Measurements from ENCODE around the gene TWIST1.
A peak's percentile ranks its signal among the peaks of the same experiment; 100 is the strongest.

TWIST1 gene

DNA sequence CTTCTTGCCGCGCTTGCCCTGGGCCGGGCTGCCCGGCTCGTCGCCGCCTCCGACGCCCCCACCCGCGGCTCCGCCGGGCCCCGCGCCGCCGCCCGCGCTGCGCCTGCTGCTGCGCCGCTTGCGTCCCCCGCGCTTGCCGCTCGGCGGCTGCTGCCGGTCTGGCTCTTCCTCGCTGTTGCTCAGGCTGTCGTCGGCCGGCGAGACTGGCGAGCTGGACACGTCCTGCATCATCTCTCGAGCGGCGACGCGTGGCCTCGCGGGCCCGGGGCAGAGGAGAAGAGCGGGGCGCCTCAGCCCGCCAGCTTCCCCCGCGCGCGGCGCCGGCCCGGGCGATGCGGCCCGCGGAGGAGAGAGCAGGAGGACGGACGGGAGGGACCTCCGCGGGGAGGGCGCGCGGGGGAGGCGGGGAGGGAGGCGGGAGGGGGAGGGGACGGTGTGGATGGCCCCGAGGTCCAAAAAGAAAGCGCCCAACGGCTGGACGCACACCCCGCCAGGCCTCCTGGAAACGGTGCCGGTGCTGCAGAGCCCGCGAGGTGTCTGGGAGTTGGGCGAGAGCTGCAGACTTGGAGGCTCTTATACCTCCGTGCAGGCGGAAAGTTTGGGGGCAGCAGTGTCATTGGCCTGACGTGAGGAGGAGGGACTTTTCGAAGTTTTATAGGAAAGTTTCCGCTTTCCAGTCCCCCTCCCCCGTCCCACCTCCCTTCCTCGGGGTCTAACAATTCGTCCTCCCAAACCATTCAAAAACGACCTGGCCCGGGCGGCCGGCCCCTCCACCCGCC is at the start of gene TWIST1:
TSS of gene TWIST1 (minus strand) at position 546 of the 779 bp plus-strand sequence. CDS start at position 231, 315 bp downstream.
- DNase-seq, result peak; percentile 96

DNA sequence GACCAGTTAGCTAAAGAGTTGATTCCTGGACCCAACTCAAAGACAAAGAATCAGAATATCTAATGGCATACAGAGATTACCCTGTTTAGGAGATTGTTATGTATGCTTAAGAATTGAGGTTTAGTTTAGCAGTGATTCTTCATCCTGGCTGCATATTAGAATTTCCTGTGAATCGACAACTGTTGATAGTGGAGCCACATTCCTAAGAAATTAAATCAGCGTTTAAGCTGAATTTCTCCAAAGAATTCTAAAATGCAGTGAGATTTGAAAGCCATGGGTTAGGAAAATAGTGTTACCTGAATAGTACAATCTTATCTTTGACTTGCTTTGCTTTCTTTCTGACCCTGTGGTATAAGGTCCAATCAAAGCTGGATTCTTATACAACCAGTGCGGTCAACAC is 44.2 kb upstream of the TWIST1 start:
- no peak for DNase-seq

DNA sequence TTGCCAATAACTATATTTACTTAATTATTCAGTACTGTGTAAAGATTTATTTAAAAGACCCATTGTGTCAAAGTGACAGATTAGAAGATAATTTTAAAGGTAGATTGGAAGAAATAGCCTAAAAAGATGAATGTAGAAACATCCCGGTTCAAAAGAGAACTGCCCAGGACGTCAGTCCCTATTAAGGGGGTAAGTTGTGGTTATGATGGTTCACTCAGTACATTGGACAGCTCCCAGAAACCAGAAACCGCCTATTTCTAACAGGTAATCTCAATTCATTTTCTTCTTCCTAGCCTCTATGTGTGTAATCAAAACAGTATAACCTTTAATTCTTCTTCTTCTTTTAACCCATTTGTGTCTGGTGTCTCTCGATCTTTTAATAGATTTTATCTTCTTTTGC is 29.3 kb upstream of the TWIST1 start:
- DNase-seq, result no peak

DNA sequence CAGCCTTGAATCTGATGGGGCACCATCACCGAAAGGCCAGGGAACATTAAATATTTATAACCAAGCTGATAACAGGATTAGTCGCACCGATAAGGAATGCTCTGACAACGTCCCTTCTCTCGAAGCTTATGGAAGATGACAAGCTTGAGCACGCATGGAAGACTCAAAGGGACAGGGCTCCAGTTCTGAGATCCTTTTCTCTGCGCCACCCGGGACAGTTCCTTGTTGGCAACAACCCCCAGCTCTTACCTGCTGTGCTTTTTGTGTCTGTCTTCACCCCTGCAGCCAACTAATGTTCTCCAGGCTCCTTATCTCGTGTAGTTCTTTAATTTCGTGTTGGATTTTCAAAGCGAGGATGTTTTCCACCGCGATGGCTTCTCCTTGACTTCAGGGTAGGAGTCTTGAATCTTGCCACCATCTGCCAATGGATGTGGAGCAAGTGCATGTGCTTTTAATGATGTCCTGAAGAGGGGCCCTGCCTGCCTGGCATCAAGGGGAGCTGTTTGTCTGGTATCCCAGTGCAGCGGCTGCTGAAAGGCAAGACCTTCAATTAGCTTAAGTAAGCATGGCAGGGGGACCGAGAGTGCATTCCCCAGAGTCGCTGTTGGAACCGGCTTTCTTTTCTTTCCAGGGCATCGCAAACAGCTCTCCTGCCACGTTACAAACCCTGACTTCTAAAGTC is 28.1 kb upstream of the TWIST1 start:
- DNase-seq, result no peak

DNA sequence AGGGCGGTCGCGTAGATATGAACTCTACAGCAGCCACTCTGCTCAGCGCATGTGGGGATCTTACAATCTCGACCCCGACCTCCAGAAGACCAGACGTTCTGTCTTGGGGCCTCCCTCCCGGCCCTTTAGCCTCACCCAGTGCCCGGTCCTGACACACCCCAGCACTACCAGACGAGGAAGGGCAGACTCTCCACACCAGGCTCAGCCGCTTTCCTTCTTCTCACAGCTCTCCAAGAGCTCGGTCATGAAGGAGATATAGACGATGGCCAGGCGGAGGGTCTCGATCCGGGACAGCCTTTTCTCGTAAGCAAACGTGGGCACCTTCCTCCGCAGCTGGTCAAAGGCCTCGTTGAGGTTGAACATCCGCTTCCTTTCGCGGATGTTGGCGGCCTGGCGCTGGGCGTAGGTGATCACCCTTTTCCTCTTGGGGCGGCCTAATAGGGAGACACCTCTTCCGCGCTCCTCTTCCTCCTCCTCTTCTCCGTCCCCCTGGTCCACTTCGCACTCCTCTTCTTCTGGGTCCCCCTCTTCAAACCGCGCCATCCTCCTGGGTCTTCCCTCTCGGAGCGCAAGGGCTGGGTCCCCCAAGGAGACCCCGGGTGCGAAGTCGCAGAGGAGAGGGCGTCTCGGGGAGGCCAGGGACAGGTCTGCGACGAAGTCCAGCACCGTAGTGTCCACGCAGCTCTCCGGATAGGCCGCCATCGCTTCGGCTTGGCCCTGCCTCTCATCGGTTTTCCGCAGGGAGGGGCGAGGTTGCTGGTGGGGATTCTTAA is 27.4 kb upstream of the TWIST1 start, which contains the start of gene FERD3L:
TSS of gene FERD3L (minus strand) at position 761 of the 773 bp plus-strand sequence. CDS start at position 702, 59 bp downstream.
- DNase-seq, result peak; percentile 16

DNA sequence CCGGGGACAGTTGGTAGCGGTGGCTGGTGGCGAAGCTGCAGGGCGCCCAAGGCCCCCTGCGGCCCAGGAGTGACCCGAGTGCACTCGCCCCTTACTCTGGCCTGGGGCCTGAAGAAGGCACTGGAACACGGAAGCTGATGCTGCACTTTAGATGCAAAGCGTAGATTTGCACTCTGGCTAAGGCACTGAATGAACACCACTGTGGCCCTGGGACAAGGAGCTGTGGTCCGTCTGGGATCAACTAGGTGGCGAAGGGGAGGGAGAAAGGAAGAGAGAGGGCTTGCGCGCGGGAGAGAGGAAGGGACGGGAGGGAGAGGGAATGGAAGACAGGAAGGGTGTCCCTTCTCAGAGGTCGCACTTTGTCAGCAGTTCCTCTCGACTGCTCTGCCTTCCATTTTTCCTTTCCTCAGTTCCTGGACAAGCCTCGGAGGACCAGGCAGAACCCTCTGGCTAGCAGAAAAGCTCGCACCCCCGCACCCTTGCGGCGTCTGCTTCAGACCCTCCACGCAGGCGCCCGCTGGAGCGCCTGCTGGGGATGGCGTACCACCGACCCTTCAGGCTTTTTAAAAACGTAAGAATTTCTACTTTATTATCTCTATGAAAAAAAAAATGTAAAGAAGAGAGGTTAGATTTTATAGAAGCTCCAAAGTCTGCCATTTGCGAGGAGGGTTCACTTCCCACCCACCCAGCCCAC is 26.6 kb upstream of the TWIST1 start:
- DNase-seq, result no peak

DNA sequence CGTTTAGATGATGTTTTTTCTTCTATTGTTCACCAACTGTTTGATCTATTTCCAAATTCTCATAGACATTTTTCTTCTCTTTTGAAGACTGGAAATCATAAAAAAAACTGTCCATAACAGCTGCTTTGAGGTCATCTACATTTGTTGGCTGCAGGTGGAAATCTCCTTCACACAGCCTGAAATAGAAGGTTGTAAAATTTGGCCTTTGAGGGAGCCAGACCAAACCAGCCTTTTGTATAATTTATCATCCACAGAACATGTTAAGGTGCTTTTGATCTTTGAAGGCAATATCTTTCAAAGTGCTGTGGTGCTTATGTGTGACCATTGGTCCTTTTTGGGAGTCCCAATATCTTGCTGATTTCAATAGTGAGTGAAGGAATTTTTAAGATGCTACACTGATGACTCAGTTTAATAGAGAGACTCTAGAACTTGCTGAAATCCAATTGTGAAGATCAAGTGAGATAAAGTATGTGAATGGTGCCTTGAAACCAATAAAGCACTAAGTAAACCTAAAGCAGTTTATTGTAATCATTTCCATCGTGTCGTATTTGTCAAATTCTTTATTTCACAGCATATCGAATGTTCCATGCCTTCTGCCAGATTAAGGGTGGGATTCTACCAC is 22.4 kb upstream of the TWIST1 start:
- DNase-seq, result no peak

DNA sequence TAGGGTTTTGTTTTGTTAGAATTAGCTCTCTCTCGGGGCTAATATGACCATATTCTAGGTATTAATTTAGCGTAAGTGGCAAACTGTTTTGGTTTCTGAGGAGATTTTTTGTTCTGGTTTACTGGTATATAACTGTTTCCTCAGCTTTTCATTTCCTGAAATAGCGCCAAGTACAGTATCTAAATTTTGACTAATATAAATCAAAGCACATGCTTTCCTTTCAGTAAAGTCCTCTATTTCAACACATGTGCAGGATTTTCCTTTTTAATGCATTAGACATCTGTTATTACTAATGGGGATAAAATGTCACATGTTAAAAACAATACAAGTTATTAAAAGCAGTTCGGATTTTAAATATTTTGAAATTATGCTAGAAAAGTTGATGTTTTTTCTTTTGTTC is 16.4 kb upstream of the TWIST1 start:
- DNase-seq, result no peak

DNA sequence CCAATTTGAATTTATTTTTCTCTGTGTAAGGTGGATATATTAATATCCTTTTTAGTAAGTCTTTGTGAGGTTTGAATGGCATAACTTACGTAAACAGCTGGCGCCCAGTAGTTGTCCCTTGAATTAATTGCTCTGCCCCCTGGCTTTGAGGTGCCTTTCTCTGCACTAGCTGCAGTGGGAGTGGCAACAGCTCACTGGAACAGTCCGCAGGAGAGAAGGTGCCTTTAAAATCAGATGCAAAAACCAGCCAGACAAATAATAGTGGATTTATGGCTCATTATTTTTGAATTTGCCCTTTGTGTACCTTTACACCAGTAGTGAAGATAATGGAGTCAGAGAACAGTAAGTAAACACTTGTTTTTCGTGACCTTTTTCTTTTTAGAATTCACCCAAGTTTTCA is 16.0 kb upstream of the TWIST1 start:
- no peak for DNase-seq

DNA sequence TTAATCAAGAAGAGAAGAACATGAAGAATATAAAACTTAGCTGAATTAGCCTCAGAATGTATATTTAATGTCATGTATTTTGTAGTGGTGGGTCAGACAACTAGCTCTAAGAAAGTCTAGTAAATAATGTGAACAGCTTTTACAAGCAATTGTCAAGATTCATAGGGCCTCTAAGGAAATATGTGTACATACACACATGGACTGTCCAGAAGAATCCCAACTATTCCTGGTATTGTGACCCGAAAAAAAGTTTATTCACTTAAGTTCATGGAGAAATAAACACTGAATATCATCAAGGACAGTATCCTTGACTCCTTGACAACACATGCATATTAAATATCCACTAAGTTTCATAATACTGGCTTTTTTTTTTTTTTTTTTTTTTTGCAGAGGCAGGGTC is 11.4 kb upstream of the TWIST1 start:
- no peak for DNase-seq

DNA sequence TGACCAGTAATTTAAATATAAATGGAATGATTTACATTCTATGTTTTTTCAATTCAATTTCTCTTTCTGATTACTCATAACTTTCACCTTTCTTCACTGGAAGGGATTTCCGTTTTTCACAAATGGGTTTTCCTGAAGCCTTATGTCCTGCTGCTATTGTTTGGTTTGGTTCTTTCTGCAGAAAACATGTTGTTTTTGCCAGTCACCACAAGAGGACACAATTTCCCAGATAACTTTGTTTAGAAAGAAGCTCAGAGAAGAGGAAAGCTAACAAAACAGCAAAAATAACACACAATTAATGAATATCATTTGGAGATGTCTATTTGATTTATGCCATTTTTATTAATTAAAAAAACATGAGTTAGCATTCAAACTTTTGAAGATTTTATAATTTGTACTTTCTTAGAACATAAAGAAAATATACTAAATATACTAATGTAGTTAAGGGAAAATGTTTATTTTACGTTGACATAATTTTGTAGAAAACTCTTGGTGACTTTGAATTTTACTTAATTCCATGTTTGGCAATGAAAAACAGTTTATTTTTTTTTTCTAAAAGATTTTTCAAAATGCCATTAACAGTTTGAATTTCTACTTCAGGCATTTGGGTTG is 4.6 kb upstream of the TWIST1 start:
- no peak for DNase-seq

DNA sequence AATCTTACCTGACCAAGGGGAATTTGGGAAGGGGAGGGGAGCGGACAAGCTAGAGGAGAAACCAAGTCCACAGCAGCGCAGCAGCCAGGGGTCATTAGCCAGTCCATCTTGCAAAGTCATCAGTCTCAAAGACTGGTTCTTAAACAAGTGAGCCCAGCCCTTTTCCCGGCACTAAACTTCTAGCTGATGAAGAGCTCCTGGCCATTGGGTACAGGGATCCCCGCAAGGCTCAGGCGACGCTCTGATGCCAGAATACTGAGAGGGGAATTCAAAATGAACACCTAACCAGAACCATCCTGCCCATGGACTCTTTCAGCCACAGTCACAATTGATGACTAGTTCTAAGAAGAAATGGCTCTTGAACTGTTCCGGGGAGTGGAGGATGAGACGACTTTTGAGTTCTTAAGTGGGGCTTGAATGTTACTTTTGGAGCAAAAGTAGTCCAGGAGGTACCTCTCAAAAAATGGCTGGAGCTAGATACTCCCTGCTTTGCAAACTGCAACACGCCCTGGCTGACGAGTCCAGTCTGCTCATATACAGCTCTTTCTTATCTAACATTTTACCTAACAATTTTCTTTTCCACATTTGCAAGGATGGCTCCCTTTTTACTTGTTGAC is 2.5 kb upstream of the TWIST1 start:
- no peak for DNase-seq

DNA sequence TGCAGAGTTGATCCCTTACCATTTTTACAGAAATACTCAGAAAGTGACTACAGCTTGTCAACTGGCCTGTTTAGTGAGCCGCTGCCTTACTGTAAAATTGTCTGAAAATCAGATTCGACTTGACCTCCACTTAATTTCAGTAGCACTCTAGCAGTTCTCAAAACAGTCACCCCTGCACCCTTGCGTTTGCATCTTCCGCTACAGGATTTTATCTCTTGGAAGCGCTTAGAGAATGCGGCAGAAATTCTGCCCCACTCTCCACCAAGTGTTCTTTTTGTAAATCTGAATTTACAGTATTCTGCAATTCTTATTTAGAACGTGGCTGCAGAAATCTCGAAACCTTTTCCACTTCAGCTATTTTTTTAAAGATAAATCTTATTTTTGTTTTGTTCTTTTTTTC is 1.9 kb upstream of the TWIST1 start:
- no peak for DNase-seq

DNA sequence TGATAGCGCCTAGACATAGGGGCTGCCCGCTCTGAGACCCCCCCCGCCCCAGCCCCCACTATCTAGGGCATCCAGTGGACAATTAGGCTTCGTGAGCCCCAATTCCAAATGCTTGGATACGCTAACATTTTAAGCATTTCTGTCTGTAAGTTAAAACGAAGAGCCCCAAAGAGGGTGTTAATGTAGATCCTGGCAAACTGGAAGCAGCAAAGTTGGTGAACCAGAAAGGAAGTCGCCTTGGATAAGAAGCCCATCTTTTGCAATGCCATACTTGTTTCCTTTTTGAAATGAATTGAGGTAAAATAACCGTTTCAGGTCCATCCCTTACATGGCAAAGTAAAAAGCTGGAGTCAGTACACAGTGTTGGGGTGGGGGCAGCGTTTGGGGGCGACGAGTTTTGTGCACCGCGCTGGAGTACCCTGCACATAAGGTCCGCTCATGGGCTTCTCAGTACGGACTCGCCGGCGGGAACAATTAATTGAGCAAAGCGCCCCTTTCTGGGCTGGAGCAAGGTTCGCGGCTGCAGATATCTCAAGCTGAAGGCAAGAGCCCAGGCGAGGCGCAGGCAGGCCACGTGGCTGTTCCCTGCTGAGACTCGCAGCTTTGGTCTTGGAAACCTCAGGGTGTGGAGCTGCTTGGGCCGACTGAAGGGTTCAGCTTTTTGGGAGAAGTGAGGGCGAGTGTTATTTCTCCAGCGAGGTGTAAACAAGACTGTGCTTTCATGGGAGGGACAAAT is 1.4 kb upstream of the TWIST1 start:
- DNase-seq, result peak; percentile 37

DNA sequence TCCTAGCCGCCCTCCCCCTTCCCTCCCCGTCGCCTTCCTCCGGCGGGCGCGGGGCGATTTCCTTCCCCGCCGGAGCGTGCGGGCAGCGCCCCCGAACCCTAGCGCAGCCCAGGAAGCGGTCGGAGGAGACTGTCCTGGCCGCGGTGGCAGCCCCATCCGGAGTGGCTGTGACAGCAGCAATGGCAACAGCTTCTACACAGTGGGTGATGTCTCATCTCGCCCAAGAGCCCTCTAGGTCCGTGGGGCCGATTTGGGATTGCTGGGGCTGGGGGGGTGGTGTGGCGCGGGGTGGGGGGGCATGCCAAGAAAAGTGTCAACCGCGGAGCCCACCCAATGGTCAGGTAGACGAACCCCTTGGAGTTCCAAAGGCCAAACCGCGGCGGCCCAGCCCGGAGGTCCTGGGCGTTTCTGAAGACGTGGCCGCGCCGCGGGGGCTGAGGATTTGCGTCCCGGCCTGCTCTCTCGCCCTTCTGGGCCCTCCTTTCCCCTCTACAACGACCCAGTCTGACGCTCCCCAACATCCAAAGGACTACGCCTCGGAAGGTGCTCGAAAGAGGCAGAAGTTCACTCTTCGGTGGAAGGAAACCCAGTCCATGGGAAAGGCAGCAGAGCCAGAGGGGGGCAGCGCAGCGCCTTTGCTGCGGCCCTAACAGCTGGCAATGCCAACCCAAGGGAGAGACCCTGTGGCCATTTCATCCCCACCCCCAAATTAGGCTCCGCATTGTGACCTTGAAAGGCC is 603 bp upstream of the TWIST1 start:
- DNase-seq, result no peak

DNA sequence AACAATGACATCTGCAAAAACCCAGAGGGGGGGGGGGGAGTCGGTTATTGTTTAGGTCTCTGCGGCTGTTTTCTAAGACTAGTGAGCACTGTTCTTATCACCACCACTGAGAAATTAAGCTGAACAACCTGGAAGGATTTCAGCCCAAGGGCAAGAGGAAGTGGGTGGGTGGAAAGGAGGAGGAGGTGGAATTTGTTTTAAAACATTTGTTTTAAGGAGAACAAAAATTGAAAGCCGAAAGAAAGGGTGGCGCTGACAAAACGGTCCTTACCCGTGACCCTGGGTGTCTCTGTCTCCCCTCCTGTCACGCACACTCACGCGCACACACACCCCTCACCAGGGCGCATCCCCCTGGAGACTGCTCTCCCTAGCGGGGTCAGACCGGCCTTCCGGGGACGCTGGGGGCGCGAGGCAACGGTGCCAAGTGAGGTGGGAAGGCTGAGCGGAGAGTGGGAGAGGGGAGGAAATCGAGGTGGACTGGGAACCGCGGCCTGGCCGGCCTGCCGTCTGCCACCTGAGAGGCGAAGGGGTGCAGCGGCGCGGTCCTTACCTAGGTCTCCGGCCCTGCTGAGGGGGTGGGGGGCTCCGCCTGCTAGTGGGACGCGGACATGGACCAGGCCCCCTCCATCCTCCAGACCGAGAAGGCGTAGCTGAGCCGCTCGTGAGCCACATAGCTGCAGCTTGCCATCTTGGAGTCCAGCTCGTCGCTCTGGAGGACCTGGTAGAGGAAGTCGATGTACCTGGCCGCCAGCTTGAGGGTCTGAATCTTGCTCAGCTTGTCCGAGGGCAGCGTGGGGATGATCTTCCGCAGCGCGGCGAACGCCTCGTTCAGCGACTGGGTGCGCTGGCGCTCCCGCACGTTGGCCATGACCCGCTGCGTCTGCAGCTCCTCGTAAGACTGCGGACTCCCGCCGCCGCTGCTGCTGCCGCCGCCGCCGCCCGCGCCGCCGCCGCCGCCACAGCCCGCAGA is 1.0 kb downstream of the TWIST1 start:
- peak; percentile 50 for DNase-seq

DNA sequence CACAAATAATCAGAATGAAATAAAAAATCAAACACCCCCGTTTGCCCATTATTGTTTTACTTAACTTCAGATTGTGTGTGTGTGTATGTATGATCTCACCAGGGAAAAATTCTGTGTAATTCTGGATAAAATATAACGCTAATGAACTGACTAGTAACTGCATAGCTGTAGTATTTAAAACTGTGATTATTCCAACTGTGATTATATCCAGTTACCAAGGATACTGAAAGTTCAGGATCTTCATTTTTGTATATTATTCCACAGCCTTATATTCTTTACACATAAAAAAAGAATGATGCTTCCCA is 2.9 kb downstream of the TWIST1 start:
- no peak for DNase-seq

DNA sequence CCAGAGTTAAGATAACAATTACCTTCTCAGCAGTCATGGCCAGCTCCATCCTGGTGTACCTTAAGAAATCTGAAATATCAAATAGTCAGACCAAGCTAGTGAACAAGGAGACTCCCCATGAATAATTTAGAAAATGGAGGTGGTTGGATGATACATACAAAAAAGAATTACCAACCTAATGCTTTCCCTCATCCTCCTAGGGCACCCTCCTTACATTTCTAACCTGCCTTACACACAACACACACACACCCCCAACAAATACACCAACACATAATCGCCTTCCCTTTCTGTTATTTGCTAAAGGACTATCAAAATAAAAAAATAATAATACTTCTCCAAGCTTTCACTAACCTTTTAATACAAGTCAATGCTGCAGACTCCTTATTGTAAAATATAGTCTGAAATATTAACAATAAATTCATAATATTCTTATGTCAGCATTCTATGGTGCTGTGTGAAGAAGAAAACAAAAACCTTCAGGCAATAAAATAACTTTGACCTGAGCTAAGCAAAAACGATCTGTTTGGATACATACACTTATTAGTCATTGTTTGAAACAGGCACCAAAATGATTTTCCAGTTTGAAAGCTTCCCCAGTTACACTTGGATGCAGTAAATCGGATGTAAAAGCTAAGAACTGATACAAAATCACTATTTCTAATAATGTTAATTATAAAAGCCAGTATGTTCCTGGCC is 3.4 kb downstream of the TWIST1 start:
- DNase-seq, result no peak

DNA sequence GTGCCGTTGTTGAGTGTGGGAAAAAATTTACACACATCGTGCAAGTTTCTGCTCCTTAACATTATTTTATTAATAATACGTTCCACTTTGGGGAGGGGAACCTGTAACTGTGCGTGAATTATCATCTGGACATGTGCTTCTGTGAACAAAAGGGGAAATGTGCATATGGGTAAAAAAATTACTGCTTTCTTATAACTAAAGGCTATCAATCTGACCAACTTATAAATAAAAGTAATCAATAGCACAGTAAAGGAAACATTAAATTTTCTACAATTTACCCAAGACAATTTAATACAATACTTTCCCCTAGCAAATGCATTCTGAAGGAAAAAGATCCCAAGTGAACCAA is 4.5 kb downstream of the TWIST1 start:
- no peak for DNase-seq
